Measurements from ENCODE around the gene B9D1. TPM values are rescaled to one million over a fixed set of nuclear protein-coding genes. Genes with fewer than 3 reads are reported as not detected.

The B9D1 gene
- total and polyA plus RNA-seq, 3 donors from 2014 or later, result 42.1 to 132 (median 59.9) TPM

DNA sequence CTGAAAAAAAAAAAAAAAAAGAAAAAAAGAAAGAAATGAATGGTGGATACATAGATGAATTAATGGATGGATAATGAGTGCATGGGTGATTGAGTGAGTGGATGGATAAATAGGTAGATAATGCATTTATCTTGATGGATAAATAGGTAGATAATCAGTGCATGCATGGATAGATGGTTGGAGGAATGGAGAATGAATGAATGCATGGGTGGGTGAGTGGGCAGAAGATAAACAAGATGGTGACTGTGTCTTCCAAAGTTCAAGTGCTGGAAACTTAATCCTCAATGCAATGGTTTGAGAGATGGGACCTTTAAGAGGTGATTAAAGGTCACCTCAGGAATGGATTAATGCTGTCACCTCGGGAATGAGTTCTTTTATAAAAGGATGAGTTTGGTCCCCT is 41.7 kb upstream of the B9D1 start:
- WGBS, 2 donors, result 78 to 93% methylated on average over 1 of the region's 1 CpG
- Histone ChIP-seq H3K9me3 (no peaks in the 10 kb centered on the region), H3K27me3 (no peaks in the 10 kb centered on the region), H3K36me3 (ENCODE audit: low read depth, missing control alignments) (no peaks in the 10 kb centered on the region), H3K4me1 (no peaks in the 10 kb centered on the region), H3K4me3 (no peak overlapping the region), H3K27ac (no peak overlapping the region)
- no peak for DNase-seq
- TF ChIP-seq POLR2A (IDR thresholded peaks at IDR 0.05), result no peak
- TF ChIP-seq CTCF (IDR thresholded peaks at IDR 0.05), result no peak
- intact Hi-C loops (cut with DNase I; ENCODE audit: low total_unique reads), result no loop called here

- H3K9me3 ChIP-seq, result no peaks in the 10 kb centered on the region
- H3K4me3 ChIP-seq, result no peak overlapping the region
- intact Hi-C loops (cut with DNase I; ENCODE audit: low total_unique reads), result no loop called here
- no peak for DNase-seq
- peaks cover 8% of the 10 kb centered on the region for H3K4me1 ChIP-seq
- H3K27me3 ChIP-seq, result no peaks in the 10 kb centered on the region
- no peak overlapping the region for H3K27ac ChIP-seq
- TF ChIP-seq CTCF (IDR thresholded peaks at IDR 0.05) (no peak), POLR2A (IDR thresholded peaks at IDR 0.05) (no peak)
- H3K36me3 ChIP-seq (ENCODE audit: low read depth, missing control alignments), result no peaks in the 10 kb centered on the region
- WGBS, 2 donors, result 96 to 100% methylated on average over 3 to 4 of the region's 4 CpGs
Measured at GRCh38 chr17:19403021-19403420, 40.5 kb upstream of the B9D1 start.

DNA sequence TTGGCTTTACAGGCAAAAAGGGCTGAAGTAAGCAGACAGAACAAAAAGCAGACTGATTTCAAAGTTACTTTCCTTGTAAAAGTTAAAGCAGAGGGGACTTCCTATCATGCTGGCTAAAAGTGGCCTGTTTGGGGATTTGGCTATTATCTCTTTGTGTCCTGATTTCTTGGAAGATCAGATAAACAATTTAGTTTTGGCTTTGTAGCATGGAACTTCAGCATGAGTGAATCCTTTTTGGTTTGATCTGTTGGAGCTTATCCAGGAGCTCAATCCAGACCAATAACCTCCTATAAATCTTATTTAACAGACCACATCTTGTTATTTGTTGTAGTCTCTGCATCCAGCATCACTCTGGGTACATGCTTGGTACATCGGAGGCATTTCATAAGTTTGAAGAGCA is 39.6 kb upstream of the B9D1 start:
- Histone ChIP-seq H3K9me3 (no peaks in the 10 kb centered on the region), H3K27me3 (no peaks in the 10 kb centered on the region), H3K27ac (no peak overlapping the region), H3K4me3 (no peak overlapping the region), H3K36me3 (ENCODE audit: low read depth, missing control alignments) (no peaks in the 10 kb centered on the region), H3K4me1 (peaks cover 8% of the 10 kb centered on the region)
- 93 to 95% methylated on average over 1 of the region's 1 CpG for WGBS, 2 donors
- intact Hi-C loops (cut with DNase I; ENCODE audit: low total_unique reads), result no loop called here
- TF ChIP-seq POLR2A (IDR thresholded peaks at IDR 0.05) (no peak), CTCF (IDR thresholded peaks at IDR 0.05) (no peak)
- DNase-seq, result no peak

DNA sequence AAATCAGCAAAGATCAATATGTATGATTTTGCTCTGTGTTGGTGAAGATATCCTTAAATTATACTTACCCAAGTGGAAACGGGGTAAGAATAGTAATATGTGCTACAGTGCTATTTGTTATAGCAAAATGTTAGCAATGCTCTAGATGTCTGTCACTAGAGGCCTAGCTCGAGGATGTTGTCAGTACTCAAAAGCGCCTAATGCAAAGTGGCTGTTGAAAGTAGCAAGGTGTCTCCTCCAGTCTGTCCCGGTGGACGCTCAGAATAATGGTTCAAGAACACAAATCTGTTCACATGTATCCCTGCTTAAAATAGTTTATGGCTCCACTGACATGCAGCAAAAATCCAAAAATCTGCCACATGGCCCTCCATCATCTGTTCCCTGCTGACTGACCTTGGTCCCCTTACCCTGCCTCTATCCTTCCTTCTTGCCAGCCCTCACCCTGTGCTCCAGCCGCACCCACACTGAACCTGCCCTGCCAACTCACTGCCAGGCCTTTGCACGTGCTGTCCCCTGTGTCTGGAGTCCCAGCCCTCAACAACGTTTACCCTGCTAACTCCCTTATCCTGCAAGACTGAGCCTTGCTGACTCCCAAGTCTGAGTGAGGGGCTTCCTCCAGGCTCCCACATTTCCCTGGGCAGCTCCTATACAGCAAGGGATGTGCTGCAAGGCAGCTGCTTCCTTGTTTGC is 38.9 kb upstream of the B9D1 start:
- H3K4me3 ChIP-seq, result no peak overlapping the region
- peaks cover 8% of the 10 kb centered on the region for H3K4me1 ChIP-seq
- H3K27me3 ChIP-seq, result no peaks in the 10 kb centered on the region
- intact Hi-C loops (cut with DNase I; ENCODE audit: low total_unique reads), result no loop called here
- H3K36me3 ChIP-seq (ENCODE audit: low read depth, missing control alignments), result no peaks in the 10 kb centered on the region
- H3K27ac ChIP-seq, result no peak overlapping the region
- WGBS, 2 donors, result 87 to 89% methylated on average over 8 of the region's 8 CpGs
- no peaks in the 10 kb centered on the region for H3K9me3 ChIP-seq
- TF ChIP-seq CTCF (IDR thresholded peaks at IDR 0.05), result no peak
- TF ChIP-seq POLR2A (IDR thresholded peaks at IDR 0.05), result no peak
- no peak for DNase-seq

Measured in testis (tissue), 3 donors.